ENCODE data around the gene DUXB.

DNA sequence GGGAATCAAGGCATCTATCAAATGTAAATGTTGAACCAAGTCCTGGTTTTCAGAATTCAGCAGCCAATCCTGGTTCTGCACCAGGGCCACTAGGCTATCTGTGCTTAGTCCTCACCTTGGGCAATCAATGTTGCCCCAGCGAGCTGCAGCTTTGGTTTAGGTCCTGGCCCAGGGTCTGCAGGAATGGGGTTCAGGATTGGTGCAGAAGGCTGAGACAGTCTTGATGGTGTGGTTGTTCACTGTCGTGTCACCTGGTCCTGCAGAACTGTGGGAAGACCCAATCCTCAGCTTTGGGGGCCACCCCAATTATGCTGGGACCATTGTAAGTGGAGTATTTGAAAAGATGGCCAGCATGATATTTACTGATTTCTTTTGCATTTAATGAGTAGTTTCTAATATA lies 43.1 kb downstream of the DUXB start:
- TF ChIP-seq, protein P1, sequence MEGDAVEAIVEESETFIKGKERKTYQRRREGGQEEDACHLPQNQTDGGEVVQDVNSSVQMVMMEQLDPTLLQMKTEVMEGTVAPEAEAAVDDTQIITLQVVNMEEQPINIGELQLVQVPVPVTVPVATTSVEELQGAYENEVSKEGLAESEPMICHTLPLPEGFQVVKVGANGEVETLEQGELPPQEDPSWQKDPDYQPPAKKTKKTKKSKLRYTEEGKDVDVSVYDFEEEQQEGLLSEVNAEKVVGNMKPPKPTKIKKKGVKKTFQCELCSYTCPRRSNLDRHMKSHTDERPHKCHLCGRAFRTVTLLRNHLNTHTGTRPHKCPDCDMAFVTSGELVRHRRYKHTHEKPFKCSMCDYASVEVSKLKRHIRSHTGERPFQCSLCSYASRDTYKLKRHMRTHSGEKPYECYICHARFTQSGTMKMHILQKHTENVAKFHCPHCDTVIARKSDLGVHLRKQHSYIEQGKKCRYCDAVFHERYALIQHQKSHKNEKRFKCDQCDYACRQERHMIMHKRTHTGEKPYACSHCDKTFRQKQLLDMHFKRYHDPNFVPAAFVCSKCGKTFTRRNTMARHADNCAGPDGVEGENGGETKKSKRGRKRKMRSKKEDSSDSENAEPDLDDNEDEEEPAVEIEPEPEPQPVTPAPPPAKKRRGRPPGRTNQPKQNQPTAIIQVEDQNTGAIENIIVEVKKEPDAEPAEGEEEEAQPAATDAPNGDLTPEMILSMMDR (IDR thresholded peaks at IDR 0.05): no peak
- TF ChIP-seq POLR2A (IDR thresholded peaks at IDR 0.05): no peak

All from thyroid gland (tissue), 4 donors.